ENCODE measurements around the gene SH3YL1.

The SH3YL1 gene

GRCh38 chr2:256094-256493, 7.7 kb downstream of the SH3YL1 start:
- DNase-seq (ENCODE audit: low read depth), result no peak

- no peak for DNase-seq (ENCODE audit: low read depth)
Observed at GRCh38 chr2:255195-255594, 8.6 kb downstream of the SH3YL1 start.

- no peak for DNase-seq (ENCODE audit: low read depth)
Observed at GRCh38 chr2:254241-254640, 9.6 kb downstream of the SH3YL1 start.

GRCh38 chr2:253202-253638, 10.6 kb downstream of the SH3YL1 start:
- DNase-seq (ENCODE audit: low read depth), result no peak

GRCh38 chr2:252001-252602, 11.7 kb downstream of the SH3YL1 start:
- no peak for DNase-seq (ENCODE audit: low read depth)

GRCh38 chr2:249538-250042, 14.2 kb downstream of the SH3YL1 start:
- DNase-seq (ENCODE audit: low read depth), result no peak

GRCh38 chr2:248724-249123, 15.1 kb downstream of the SH3YL1 start:
- no peak for DNase-seq (ENCODE audit: low read depth)

- no peak for DNase-seq (ENCODE audit: low read depth)
Observed at GRCh38 chr2:246489-247144, 17.2 kb downstream of the SH3YL1 start.

- no peak for DNase-seq (ENCODE audit: low read depth)
Observed at GRCh38 chr2:244547-244946, 19.3 kb downstream of the SH3YL1 start.

- DNase-seq (ENCODE audit: low read depth), result no peak
Observed at GRCh38 chr2:238869-239268, 25.0 kb downstream of the SH3YL1 start.

GRCh38 chr2:238431-238830, 25.4 kb downstream of the SH3YL1 start:
- DNase-seq (ENCODE audit: low read depth), result no peak

- no peak for DNase-seq (ENCODE audit: low read depth)
Observed at GRCh38 chr2:237878-238277, 26.0 kb downstream of the SH3YL1 start.

GRCh38 chr2:236993-237539, 26.8 kb downstream of the SH3YL1 start:
- no peak for DNase-seq (ENCODE audit: low read depth)

GRCh38 chr2:234421-234820, 29.4 kb downstream of the SH3YL1 start:
- DNase-seq (ENCODE audit: low read depth), result no peak

- DNase-seq (ENCODE audit: low read depth), result no peak
Observed at GRCh38 chr2:233030-233429, 30.8 kb downstream of the SH3YL1 start.

GRCh38 chr2:231521-232185, 32.2 kb downstream of the SH3YL1 start:
- DNase-seq (ENCODE audit: low read depth), result no peak

GRCh38 chr2:228518-229278, 35.1 kb downstream of the SH3YL1 start:
- no peak for DNase-seq (ENCODE audit: low read depth)

GRCh38 chr2:228115-228514, 35.7 kb downstream of the SH3YL1 start:
- DNase-seq (ENCODE audit: low read depth), result no peak

- DNase-seq (ENCODE audit: low read depth), result no peak
Observed at GRCh38 chr2:223971-224760, 39.7 kb downstream of the SH3YL1 start.

GRCh38 chr2:223451-223850, 40.4 kb downstream of the SH3YL1 start:
- no peak for DNase-seq (ENCODE audit: low read depth)

- no peak for DNase-seq (ENCODE audit: low read depth)
Observed at GRCh38 chr2:216068-216467, 47.8 kb downstream of the SH3YL1 start.
